HG02970 (cell line): ENCODE measurements around the gene VSTM4.

Experiments
- ATAC-seq: cut with Tn5 transposase; IDR thresholded peaks from one replicate; pipeline ENCODE4 v1.9.1; 2021; ENCODE audit warnings: mild to moderate bottlenecking, moderate library complexity, moderate number of reproducible peaks; ENCODE audit not compliant: unreplicated experiment, low FRiP score

VSTM4 gene

DNA sequence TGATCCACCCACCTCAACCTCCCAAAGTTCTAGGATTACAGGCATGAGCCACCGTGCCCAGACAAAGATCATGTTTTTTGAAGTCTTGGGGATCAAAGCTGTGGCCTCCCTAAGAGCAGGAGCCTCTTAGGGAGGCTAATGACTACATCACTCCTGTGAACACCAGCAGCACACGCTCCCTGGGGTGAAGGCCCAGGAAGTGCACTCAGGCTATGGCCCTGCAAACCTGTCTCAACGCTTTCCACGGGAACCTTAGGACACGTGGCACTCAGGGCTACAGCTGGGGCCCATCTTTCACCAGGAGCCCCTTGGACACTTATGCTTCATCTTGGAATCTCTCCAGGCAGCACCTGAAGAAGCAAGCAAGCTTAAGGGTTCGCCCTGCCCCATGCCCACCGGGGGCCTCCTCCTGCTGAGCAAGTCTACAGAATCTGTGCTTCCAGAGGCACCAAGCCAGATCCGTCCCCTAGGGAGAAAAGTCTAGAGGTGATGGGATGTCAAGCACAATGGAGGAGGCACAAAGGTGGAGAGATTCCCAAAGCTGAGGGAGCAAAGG lies 18.4 kb downstream of the VSTM4 start:
- ATAC-seq: no peak

DNA sequence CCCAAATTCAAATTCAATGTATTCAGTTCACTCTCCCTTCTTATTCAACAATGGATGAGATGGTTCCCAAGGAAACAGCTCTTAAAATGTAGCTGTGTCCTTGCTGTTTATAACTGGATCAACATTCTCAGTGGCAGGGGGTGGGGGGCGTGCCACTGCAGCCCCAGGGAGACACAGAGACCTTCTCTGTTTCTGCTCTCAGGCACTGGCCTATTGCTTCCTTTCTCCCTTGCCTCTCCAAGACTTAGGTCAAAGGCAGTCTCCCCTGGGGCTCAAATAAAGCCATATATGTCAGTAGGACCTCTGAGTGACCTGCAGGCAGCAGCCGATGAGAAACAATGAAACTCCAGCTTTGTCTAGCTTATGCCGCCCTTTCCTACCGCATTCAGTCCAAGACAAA lies 20.7 kb downstream of the VSTM4 start:
- ATAC-seq: no peak

DNA sequence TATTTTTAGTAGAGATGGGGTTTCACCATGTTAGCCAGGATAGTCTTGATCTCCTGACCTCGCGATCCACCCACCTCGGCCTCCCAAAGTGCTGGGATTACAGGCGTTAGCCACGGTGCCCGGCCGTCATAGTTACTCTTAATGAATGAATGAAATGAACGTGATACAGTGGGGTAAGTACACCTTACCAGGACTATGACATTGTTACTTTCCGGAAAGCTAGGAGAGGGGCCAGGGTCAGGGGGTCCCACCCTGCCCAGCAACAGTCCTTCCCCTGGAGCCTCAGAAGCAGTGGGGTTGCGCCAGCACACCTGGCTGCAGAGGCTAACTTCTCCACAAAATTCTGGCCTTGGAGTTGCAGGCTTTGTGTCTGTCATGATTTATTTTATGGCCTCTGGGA lies 21.4 kb downstream of the VSTM4 start:
- ATAC-seq: no peak

DNA sequence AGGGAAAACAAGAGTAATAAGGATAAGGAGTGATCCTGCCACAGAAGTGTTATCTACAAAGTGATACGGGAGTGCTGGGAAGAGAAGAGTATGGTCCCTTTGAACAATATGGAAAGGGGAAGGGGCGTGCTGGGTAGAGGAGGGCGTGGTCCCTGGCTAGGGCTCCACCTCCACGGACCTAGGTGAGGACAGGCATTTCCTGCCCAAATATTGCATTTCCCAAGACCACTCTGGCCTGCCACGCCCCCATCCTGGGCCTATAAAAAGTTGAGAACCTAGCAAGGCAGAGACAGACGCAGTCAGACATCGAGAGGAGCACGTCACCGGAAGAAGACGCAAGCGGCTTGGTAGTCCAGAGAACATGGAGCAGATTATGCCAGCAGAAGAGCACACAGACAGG lies 22.8 kb downstream of the VSTM4 start:
- ATAC-seq: no peak

DNA sequence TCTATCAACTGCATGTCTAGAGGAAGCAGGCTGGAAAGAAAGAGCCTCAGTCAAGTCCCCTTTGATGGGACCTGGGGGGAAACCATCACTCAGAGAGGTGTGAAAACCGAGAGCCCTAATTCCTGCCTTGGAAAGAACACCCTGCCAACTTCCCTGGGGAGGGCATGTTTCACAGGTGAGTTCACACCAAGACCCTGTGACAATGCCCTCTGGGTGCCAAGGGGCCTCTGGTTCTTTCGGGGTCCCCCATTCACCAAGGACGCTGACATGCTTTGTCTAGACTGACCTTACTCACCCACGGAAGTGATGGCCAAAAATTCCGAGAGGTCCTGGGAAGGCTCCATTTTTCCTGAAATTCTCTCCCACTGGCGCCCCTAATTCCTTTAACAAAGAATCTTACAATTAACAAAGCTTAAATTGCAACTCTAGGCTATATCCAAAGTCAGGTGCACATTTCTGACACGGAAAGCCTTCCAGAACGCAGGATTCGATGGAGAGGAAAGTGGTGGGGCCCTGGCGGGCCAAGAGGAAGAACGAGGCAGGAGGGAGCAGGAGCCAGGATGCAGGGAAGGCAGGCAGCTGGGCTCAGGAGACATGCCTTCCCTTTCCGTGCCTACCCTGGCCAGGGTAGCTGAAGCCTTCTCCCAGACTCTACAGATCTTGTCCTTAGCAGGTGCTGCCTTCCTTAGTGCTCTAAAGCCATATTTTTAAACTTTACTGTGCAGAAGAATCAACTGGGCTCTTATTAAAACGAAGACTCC lies 23.7 kb downstream of the VSTM4 start:
- no peak for ATAC-seq

DNA sequence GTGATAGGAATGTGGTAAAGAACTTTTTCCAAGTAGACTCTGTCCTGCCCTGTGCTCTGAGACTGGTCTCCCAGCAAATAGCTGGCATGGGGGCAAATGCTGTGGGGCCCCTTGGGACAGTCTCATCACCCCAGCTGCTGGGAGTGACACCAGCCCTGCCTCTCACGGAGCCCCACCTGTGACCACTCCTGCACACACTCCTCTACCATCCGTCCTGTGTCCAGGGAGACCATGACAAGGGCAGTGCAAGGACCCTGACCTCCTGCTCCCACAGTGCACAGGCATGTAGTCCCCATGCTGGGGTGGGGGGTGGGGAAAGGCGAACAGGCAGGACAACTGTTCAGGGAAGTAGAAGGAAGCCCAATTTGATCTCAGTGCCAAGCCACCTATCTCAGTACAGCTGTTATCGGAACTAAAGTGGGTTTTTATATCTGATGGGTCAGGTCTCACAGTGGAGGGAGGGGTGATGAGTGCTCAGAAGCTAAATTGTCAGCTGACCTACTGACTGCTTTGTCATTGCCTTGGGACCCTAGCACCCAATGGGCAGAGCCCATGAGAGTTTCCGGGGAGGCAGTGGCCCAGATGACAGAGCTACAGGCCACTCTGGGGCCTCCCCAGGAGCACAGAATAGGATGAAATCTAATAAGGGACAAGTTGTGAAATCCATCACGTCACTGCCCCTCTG lies 24.5 kb downstream of the VSTM4 start:
- no peak for ATAC-seq

DNA sequence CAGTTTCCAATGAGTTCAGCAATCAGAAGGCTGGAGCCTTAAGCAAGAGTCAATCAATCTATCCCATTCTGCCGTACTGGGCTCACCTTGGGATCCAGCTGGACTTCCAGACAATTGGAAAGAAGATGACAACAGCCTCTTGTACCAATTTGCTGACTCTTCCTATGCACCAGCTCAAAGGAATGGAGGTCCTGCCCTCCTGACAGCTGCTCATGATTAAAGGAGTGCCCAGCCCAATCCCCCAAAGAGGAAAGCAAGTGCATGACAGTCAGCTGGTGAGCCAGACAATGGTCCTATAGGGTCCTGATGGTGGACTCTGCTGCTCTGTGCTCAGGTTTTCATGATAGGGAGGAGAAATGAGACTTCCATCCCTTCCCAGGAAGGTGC lies 25.1 kb downstream of the VSTM4 start:
- no peak for ATAC-seq

DNA sequence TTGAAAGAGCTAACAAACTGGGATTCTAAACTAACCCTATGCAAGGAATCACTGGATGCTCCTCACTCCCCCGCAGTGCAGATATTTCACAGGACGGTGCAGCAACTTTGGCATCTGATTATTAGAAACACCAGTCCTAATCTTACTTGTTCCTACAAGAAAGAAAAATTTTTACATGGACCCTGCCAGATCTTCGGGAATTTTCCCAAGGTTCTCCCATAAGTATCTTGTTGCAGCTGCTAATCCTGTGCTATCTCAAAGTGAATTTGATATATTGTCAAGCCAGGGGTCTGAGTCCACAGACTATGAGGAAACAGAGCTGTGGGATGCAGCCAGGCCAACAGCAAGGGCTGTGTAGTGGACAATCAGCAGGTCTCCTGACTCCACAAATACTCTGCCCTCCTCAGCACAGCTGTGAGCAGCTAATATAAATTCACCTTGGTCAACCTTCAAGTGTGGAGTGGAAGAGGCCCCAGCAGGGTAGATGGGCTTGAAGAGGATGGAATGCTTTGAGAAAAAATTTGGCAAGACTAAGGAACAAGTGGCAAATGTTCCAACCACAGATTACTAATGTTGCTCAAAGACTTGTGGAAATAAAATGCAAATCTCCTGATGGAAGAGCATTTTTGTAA lies 25.6 kb downstream of the VSTM4 start:
- ATAC-seq: no peak

DNA sequence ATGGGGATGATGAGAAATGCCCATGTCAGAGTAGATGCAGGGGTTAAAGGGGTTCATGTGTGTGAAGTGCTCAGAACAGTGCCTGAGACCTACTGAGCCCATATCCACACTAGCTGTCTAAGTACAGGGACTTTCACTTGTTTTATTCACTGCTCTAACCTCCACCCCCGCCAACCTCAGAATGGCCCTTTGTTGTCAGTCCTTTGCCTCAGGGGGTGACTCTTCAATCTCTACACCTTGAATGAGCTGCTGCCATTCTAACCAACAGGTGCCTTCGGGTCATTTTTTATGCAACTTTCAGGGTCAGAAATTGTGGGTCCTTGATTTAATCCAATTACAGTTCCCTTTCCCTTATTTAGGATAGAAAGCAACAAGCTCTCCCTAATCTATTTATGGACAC lies 26.2 kb downstream of the VSTM4 start:
- no peak for ATAC-seq

DNA sequence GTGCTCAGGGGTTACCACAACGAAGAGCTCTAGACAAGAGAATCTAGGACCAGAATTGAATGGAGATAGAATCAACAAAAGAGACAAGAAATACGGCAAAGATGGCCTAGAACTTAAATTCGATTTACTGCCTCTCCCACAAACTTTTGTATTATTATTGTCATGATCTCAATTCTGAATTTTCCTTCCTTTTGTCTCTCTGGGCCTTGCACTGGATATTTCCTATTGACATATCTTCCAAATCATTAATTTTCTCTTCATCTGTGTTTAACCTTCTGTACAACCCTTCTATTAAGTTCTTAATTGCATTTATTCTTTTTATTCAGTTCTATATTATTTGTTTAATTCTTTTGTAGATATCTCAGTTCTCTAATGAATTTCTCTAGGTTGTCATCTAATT lies 28.4 kb downstream of the VSTM4 start:
- no peak for ATAC-seq

DNA sequence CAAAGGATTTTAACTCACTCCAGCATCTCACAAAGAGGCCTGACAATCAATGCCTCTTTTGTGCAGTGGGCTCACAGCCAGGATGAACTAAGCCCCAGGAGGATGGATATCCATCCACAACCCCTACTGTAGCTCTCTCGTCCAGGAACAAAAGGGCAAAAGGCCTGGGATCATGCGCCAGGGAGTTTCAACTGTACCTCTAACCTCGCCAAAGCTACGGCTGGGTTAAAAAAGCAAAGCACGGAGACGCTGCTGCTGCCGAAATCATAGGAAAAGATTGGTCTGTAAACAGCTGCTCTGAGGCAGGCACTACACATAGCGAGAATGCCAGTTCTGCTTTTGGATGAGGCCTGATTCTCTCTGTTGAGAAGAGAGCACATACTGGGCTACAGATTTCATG lies 32.1 kb downstream of the VSTM4 start:
- ATAC-seq: no peak

DNA sequence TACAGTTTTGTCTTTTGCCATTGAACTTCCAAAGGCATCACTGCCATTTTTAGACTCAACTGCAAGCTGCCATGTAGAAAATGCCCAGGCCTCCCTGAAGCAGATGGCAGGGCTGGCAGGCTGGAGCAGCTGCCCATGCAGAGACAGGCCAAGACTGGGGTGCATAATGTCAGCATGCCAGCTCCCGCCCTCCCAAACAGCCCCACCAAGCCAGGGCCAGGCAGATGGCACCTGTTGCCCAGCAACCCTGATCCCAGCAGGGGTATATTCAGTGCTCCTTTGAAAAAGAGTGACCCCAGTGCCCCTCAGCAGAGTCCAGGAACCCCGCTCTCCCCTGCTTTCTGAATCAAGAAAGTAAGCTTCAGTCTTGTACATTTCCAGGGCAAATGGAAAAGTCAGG lies 32.6 kb downstream of the VSTM4 start:
- no peak for ATAC-seq

DNA sequence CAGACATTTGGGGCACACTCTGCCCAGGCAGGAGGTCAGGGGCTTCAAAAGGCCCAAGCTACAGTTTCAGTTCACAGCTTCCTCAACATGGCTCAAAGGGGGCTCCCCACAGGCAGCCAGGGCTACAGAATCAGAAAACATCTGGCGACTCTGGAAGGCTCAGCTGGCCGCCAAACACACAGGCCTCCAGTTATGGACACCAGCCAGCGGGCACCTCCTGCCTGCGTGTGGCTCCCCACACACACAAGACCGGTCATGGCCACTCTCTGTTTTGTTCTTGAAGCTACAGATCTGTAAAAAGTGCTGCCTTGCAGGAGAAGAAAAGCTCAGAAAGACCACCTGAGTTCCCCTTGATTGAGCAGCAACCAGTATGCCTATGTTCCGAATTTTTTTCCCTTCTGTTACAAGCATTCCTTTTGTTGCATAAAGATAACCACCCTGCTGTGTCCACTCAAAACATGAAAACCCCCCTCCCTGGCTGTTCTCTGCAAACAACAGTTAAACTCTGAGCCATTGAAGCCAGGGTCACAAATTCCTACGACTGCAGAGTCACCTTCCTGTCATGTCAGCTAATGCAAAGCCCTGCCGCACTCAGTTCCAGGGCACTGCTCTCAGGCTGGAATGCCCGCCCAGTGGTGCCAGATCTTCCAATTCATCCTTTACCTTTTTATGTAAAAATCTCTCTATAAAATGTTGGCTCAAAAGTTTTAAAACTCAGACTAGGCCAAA lies 33.6 kb downstream of the VSTM4 start:
- no peak for ATAC-seq

DNA sequence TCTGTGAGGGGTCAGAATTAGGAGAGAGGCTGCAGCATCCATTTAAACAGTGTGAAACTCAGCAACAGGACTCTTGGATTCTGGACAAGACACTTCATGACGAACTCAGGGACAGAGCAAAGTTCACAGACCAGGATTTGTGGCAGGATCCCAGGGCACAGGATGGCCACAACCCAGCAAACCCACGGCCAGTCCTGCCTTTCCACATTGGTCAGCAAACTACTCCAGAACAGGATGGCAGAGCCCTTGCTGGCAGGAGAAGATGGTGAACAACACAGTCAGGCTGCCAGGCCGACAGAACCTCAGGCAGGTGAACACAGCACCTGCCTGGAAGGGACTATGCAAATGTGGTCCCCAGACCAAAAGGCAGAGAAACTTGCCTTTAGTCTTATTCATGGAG lies 34.4 kb downstream of the VSTM4 start:
- no peak for ATAC-seq

DNA sequence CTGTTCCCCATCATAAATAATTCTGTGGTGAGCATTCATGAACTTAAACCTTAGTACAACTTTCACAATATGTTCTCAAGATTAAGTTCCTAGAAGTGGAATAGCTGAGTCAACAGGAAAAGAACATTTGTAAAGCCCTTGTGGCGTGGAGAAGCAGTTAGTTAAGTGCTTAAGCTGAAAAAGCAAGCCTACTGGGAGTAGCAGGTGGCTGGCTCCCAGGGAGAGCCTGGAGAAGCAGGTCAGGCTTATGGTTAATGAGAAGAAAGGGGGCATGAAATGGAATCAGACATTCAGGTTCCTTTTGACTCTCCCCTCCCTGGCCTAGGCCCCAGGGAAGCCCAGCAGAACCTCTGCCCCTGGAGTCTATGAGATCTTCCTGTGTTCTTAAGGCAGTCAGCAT lies 35.3 kb downstream of the VSTM4 start:
- no peak for ATAC-seq

DNA sequence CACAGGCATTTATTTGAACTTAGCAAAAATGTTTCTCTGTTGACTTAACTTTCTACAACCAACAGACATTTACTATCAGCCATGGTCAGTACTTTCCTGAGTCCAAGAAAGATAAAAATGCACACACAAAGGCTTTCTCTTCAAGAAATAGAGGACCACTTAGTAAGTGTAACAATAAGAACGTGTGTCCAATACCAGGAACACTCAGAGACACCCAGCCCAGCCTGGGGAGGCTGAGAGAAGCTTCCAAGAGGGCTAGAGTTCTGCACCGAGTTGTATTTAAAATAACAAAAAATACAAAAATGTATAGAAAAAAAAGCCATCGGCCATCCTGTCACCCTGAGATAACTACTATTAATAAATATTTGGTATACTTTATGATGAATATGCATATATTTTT lies 35.8 kb downstream of the VSTM4 start:
- ATAC-seq: no peak

DNA sequence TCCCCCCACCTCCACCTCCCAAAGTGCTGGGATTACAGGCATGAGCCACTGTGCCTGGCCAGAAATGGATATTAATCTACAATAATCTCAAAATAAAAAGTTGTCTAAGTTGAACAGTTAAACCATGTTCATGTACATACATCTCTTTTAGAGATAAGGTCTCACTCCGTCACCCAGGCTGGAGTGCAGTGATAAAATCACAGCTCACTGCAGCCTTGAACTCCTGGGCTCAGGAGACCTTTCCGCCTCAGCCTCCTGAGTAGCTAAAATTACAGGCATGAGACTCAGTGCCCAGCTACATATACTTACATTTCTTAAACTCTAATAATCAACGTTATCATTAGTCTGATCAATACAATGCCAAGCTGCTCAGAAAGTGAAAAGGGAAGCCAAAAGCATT lies 36.2 kb downstream of the VSTM4 start:
- ATAC-seq: no peak

DNA sequence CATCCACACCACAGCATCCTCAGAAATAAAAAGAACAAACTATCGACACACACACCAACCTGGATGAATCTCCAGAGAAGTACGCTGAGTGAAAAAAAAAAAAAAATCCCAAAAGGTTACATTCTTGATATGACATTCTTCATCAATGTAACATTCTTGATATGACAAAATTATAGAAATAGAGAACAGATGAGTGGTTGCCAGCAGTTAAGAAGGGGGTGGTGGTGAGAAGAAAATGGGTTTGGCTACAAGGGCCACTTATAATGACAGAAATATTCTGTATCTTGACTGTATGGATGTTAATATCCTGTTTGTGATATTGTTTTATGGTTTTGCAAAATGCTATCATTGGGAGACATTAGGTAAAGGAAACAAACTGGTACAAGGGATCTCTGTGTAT lies 36.9 kb downstream of the VSTM4 start:
- no peak for ATAC-seq

DNA sequence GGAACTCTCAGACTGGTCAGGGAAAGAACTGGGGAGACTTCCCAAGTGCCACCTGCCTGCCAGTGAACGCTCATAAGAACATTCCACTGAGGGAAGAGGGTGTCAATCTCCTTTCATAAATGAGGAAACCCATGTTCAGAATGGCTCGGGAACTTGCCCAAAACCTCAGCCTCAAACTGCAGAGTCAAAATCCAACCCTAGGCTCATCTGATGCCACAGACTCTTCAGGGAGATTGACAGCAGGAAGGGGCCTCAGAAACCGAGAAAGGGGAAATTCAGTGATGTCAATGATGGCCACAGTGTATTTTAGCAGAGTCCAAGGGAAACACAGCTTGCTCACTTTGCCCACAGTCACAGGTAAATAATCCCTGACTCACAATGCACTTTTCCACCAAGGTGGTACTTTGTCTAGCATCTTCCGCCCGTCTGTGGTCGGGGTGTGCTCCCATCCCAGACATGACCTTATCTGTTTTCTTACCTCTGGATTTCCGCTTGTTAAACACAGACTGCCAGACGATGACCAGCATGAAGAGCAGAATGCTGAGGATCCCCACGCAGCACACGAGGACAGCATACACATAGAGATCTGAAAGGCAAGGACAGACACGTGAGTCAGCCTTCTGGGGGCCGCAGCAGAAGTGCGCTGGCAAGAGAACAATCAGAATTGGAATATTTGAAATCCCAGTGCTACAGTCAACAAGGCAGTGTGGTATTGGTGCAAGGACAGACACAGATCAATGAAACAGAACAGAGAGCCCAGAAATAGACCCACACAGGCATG lies 38.4 kb downstream of the VSTM4 start:
- ATAC-seq: no peak

DNA sequence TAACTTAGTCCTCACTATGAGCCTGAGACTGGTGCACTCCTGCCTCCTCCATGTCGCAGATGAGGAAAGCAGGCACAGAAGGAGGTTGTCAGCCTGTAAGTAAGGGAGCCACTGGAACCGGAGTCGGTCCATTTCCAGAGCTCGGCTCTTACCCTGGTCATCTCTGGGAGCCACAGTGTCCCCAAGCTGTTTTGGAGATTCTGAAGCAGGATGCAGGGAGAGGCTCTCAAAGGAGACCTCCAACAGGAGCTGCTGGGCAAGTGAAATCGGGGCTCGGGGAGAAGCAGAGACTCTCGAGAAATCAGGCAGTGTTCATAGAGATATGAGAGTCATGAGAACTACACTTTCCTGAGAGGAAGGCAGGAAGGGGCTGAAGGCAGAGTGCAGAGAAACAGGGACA lies 39.0 kb downstream of the VSTM4 start:
- no peak for ATAC-seq
